ENCODE data around the gene HS6ST3.

HS6ST3 gene

GRCh38 chr13:96681766-96682165 lies 591.9 kb downstream of the HS6ST3 start:
- Histone ChIP-seq H3K4me3 (ENCODE audit: low read depth in 1 of 2, low read length in 2 of 2) (no peak overlapping the region), H3K9ac (ENCODE audit: low read depth, low read length) (no peak overlapping the region), H3K27me3 (ENCODE audit: insufficient read depth, low read length, poor library complexity) (no peaks in the 10 kb centered on the region), H3K36me3 (ENCODE audit: insufficient read depth, low read length) (no peaks in the 10 kb centered on the region), H3K4me1 (ENCODE audit: insufficient read depth, low read length) (no peaks in the 10 kb centered on the region), H3K4me2 (ENCODE audit: insufficient read depth, low read length) (no peak overlapping the region), H2AFZ (ENCODE audit: low read depth, low read length) (no peak overlapping the region), H3K9me3 (ENCODE audit: insufficient read depth, low read length, severe bottlenecking) (no peaks in the 10 kb centered on the region), H4K20me1 (ENCODE audit: insufficient read depth, low read length) (no peaks in the 10 kb centered on the region), H3K79me2 (ENCODE audit: insufficient read depth, low read length) (no peaks in the 10 kb centered on the region), H3K27ac (ENCODE audit: low read length) (no peak overlapping the region)
- DNase-seq (no peak), ATAC-seq (ENCODE audit: insufficient read depth, low read depth) (no peak)
- no peak for TF ChIP-seq CTCF (IDR thresholded peaks at IDR 0.05; ENCODE audit: borderline replicate concordance, extremely low read depth, low read length, poor library complexity, severe bottlenecking)
- TF ChIP-seq EZH2 (IDR thresholded peaks at IDR 0.05; ENCODE audit: borderline replicate concordance, low read depth, low read length, severe bottlenecking): no peak

GRCh38 chr13:96684469-96684868 lies 594.6 kb downstream of the HS6ST3 start:
- no peak for TF ChIP-seq EZH2 (IDR thresholded peaks at IDR 0.05; ENCODE audit: borderline replicate concordance, low read depth, low read length, severe bottlenecking)
- no peak for TF ChIP-seq CTCF (IDR thresholded peaks at IDR 0.05; ENCODE audit: borderline replicate concordance, extremely low read depth, low read length, poor library complexity, severe bottlenecking)
- Histone ChIP-seq H4K20me1 (ENCODE audit: insufficient read depth, low read length) (no peaks in the 10 kb centered on the region), H3K4me2 (ENCODE audit: insufficient read depth, low read length) (no peak overlapping the region), H3K27ac (ENCODE audit: low read length) (no peak overlapping the region), H3K9ac (ENCODE audit: low read depth, low read length) (no peak overlapping the region), H2AFZ (ENCODE audit: low read depth, low read length) (no peak overlapping the region), H3K79me2 (ENCODE audit: insufficient read depth, low read length) (no peaks in the 10 kb centered on the region), H3K9me3 (ENCODE audit: insufficient read depth, low read length, severe bottlenecking) (no peaks in the 10 kb centered on the region), H3K36me3 (ENCODE audit: insufficient read depth, low read length) (no peaks in the 10 kb centered on the region), H3K27me3 (ENCODE audit: insufficient read depth, low read length, poor library complexity) (no peaks in the 10 kb centered on the region), H3K4me1 (ENCODE audit: insufficient read depth, low read length) (no peaks in the 10 kb centered on the region), H3K4me3 (ENCODE audit: low read depth in 1 of 2, low read length in 2 of 2) (no peak overlapping the region)
- no peak for ATAC-seq (ENCODE audit: insufficient read depth, low read depth)
- no peak for DNase-seq

- ATAC-seq (ENCODE audit: insufficient read depth, low read depth): no peak
- TF ChIP-seq CTCF (IDR thresholded peaks at IDR 0.05; ENCODE audit: borderline replicate concordance, extremely low read depth, low read length, poor library complexity, severe bottlenecking): no peak
- TF ChIP-seq EZH2 (IDR thresholded peaks at IDR 0.05; ENCODE audit: borderline replicate concordance, low read depth, low read length, severe bottlenecking): no peak
- DNase-seq: no peak
These were observed 595.0 kb downstream of the HS6ST3 start for GRCh38 chr13:96684907-96685306.

GRCh38 chr13:96686286-96686685 lies 596.4 kb downstream of the HS6ST3 start:
- Histone ChIP-seq H4K20me1 (ENCODE audit: insufficient read depth, low read length) (no peaks in the 10 kb centered on the region), H3K27me3 (ENCODE audit: insufficient read depth, low read length, poor library complexity) (no peaks in the 10 kb centered on the region), H3K36me3 (ENCODE audit: insufficient read depth, low read length) (no peaks in the 10 kb centered on the region), H3K4me2 (ENCODE audit: insufficient read depth, low read length) (no peak overlapping the region), H3K79me2 (ENCODE audit: insufficient read depth, low read length) (no peaks in the 10 kb centered on the region), H3K4me3 (ENCODE audit: low read depth in 1 of 2, low read length in 2 of 2) (no peak overlapping the region), H3K9me3 (ENCODE audit: insufficient read depth, low read length, severe bottlenecking) (no peaks in the 10 kb centered on the region), H3K27ac (ENCODE audit: low read length) (no peak overlapping the region), H3K9ac (ENCODE audit: low read depth, low read length) (no peak overlapping the region), H2AFZ (ENCODE audit: low read depth, low read length) (no peak overlapping the region), H3K4me1 (ENCODE audit: insufficient read depth, low read length) (no peaks in the 10 kb centered on the region)
- no peak for DNase-seq
- no peak for TF ChIP-seq EZH2 (IDR thresholded peaks at IDR 0.05; ENCODE audit: borderline replicate concordance, low read depth, low read length, severe bottlenecking)
- ATAC-seq (ENCODE audit: insufficient read depth, low read depth): no peak

More at GRCh38 chr13:96684907-96685306, 595.0 kb downstream of the HS6ST3 start:
- no peak overlapping the region for H3K4me2 ChIP-seq (ENCODE audit: insufficient read depth, low read length)
- H3K36me3 ChIP-seq (ENCODE audit: insufficient read depth, low read length): no peaks in the 10 kb centered on the region
- no peaks in the 10 kb centered on the region for H4K20me1 ChIP-seq (ENCODE audit: insufficient read depth, low read length)
- H3K79me2 ChIP-seq (ENCODE audit: insufficient read depth, low read length): no peaks in the 10 kb centered on the region
- H3K4me1 ChIP-seq (ENCODE audit: insufficient read depth, low read length): no peaks in the 10 kb centered on the region
- no peaks in the 10 kb centered on the region for H3K9me3 ChIP-seq (ENCODE audit: insufficient read depth, low read length, severe bottlenecking)
- no peak overlapping the region for H2AFZ ChIP-seq (ENCODE audit: low read depth, low read length)
- no peak overlapping the region for H3K27ac ChIP-seq (ENCODE audit: low read length)
- no peak overlapping the region for H3K9ac ChIP-seq (ENCODE audit: low read depth, low read length)
- H3K4me3 ChIP-seq (ENCODE audit: low read depth in 1 of 2, low read length in 2 of 2): no peak overlapping the region
- H3K27me3 ChIP-seq (ENCODE audit: insufficient read depth, low read length, poor library complexity): no peaks in the 10 kb centered on the region

Measured in DND-41 (cell line).